Measurements from ENCODE around the gene FBXW5.

FBXW5 gene

GRCh38 chr9:136931611-136932130 is 12.9 kb downstream of the FBXW5 start:
- DNase-seq (ENCODE audit: low read depth) = no peak

GRCh38 chr9:136930014-136930413 is 14.5 kb downstream of the FBXW5 start:
- no peak for DNase-seq (ENCODE audit: low read depth)

- DNase-seq (ENCODE audit: low read depth) = no peak
These were observed 15.9 kb downstream of the FBXW5 start for GRCh38 chr9:136928591-136928990.

DNA sequence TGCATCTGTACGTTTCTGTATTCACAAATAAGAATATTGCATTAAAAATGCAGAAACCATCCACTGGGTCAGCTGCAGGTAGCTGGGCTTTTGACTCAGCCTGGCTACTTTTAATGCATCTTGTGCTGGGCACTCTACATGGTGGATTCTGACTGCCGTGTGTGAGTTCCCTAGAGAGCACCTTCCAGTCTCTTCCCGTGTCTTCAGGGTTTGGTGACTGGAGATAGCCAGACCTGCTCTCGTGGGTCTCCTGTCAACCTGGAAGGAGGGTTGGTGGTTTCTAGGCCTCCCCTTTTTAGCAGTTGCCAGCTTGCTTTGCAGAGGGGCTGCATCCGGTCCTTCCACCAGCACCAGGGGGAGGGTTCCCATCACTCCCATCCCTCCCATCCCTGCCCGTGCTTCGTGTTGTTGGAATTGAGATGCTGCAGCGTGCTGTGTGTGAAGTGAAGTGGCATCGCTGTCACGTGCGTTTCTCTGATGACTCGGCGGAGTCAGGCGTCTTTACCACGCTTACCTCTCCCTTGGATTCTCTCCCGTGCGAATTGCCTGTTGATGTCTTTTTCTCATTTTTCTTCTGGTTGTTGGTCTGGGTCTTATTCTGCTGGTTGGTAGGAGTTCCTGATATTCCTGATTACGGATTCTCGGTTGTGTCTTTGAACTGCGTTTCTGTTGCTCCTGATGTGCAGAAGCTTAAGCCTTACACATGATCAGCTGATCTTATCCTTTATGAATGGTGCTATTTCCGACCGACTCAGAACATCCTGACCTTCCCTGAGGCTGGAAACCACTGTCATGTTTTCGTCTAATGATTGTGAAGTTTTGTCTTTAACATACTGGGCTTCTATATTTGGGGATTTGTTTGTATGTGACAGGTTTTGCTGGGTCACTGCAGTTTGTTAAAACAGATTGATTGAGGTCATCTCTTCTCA is 16.9 kb downstream of the FBXW5 start:
- no peak for DNase-seq (ENCODE audit: low read depth)

DNA sequence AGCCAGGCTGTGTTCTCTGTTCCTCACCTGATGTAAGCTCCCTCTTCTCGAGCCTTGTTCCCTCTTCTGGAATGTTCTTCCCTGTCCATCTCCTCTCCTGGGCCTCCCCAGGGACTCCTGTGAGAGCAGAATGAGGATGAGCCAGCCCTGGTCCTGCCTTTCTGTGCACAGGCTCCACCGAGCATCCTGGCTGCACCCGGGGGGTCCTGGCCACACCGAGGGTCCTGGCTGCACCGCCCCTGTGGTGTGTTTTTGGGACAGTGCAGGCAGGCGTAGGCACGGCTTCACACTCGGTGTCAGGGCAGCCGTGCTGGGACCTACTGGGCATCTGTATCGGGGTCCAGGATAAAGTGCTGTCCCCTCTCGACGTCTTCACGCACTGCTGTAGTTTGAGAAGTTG is 17.8 kb downstream of the FBXW5 start:
- DNase-seq (ENCODE audit: low read depth) = no peak

DNA sequence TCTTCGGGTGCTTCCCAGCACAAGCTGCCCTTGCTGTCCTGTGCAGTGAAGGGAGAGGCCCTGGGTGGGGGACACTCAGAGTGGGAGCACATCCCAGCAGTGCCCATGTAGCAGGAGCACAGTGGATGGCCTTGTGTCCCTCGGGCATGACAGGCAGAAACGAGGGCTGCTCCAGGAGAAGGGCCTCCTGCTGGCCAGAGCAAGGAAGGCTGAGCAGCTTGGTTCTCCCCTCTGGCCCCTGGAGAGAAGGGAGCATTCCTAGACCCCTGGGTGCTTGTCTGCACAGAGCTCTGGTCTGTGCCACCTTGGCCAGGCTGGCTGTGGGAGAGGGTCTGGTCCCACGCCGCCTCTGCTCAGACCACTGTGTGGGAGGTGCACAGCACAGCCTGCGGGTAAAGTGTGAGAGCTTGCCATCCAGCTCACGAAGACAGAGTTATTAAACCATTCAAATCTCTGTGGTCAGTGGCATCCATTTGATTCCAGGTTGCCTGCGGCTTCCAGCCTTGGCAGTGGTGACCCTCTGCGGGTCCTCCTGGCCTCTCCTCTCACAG is 18.3 kb downstream of the FBXW5 start:
- no peak for DNase-seq (ENCODE audit: low read depth)

DNA sequence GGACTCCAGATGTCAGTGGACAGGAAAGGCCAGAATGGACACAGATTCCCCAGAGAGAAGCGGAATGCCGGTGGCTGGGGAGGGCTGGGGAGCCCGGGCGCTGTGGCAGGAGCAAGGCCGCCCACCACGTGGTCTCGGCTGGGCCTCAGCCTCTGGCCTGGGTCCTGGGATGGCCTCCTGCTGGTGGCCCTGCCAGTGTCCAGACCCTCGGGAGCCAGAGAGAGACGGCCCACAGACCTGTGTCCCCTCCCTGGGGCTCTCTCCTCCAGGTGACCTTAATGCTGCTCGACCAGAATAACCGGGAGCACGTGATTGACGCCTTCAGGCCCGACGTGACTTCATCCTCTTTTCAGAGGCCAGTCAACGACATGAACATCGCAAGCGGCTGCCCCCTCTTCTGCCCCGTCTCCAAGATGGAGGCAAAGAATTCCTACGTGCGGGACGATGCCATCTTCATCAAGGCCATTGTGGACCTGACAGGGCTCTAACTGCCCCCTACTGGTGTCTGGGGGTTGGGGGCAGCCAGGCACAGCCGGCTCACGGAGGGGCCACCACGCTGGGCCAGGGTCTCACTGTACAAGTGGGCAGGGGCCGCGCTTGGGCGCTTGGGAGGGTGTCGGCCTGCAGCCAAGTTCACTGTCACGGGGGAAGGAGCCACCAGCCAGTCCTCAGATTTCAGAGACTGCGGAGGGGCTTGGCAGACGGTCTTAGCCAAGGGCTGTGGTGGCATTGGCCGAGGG is 19.0 kb downstream of the FBXW5 start:
- DNase-seq (ENCODE audit: low read depth) = no peak

- no peak for DNase-seq (ENCODE audit: low read depth)
These were observed 20.7 kb downstream of the FBXW5 start for GRCh38 chr9:136923881-136924280.

DNA sequence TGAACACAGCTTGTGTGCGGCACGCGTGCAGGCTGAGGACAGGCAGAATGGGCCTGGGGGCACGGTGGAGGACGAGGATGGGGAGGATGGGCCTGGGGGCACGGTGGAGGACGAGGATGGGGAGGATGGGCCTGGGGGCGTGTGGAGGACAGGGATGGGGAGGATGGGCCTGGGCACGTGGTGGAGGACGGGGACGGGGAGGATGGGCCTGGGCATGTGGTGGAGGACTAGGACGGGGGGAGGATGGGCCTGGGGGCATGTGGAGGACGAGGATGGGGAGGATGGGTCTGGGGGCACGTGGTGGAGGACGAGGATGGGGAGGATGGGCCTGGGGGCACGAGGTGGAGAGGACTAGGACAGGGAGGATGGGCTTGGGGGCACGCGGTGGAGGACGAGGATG is 22.0 kb downstream of the FBXW5 start:
- no peak for DNase-seq (ENCODE audit: low read depth)

- DNase-seq (ENCODE audit: low read depth) = no peak
These were observed 22.8 kb downstream of the FBXW5 start for GRCh38 chr9:136921718-136922117.

DNA sequence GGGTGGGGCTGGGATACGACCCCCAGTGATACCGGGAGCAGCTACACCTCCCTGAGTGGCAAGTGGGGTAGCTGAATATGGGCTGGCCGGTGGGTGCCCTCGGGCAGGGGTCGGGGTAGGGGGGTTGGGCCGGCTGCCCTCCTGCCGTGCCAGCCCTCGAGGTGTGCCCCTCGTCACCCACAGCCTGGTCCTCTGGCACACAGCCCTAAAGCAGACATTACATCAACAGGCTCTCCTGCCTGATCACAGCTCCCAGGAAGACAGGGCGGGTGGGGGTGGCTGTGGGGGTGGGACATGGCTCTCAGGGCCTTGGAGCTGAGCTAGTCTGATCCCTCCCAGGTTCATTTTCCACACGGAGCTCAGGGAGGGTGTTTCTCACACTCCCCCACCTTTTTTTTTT is 23.2 kb downstream of the FBXW5 start:
- no peak for DNase-seq (ENCODE audit: low read depth)

DNA sequence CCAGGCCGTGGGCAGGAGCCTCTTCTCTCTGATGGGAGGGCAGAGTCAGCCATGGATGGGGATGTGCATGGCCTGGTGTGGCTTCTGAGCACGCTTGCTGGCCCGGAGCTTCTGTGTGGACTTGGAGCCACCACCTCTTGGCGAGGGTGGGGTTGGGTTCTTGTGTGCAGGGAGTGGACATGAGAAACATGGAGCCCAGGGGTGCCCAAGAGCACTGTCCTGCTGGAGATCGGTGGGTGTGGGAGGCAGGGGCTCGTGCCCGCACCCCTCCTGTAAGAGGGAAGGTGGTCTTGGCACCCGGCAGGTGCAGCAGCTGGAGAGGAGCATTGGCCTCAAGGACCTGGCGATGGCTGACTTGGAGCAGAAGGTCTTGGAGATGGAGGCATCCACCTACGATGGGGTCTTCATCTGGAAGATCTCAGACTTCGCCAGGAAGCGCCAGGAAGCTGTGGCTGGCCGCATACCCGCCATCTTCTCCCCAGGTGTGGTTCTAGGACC is 23.8 kb downstream of the FBXW5 start:
- no peak for DNase-seq (ENCODE audit: low read depth)

GRCh38 chr9:136920069-136920468 is 24.5 kb downstream of the FBXW5 start:
- no peak for DNase-seq (ENCODE audit: low read depth)

- no peak for DNase-seq (ENCODE audit: low read depth)
These were observed 26.6 kb downstream of the FBXW5 start for GRCh38 chr9:136917902-136918301.

GRCh38 chr9:136916330-136917184 is 28.0 kb downstream of the FBXW5 start:
- no peak for DNase-seq (ENCODE audit: low read depth)

DNA sequence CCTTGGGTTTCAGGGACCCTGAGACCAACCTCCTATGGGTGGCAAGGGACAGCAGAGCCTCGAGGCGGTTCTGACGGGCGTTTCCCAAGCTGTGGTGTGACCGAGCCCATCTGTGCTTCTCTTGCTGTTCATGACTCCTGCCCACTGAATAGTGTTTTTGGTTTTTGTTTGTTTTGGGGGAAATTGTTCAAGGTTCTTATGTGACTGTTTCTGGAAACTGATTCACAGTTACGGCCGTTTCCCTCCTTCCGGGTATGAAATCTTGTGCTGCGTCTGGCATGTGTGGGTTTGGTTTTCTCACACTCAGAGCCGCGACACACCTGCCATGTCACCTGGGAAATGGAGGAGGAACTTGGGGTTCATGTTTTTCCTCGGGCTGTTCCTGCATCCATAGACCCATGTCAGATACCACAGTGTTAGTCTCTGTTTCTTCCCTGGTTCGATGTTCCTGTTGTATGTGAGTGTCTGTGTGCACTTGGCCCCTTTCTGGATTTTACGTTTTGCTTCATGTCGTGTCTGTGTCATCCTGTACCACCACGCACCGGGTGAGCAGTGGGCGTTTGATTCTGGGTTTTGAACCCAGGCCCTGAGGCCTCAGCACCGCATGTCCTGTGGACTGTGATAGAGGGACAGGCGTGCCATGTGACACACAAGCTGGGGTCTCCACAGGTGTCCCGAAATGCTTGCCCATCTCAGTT is 28.8 kb downstream of the FBXW5 start:
- no peak for DNase-seq (ENCODE audit: low read depth)

GRCh38 chr9:136913701-136914438 is 30.7 kb downstream of the FBXW5 start:
- DNase-seq (ENCODE audit: low read depth) = no peak

DNA sequence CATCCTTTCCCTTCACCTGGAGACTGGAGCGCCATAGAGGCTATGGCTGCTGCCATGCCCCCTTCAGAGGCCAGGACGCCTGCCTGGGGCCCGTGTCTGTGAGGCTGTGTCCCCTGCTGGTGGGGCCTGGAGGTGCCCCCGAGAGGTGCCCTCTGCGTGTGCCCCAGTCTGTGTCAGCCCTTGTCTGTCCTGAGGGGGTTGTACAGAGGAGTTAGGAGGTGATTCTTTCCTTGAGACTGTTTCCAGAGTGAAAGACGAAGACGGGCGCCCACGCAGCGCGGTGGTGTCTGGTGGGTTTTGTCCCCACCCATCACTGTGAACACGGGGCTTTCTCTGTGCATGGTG is 33.7 kb downstream of the FBXW5 start:
- no peak for DNase-seq (ENCODE audit: low read depth)

- DNase-seq (ENCODE audit: low read depth) = no peak
These were observed 34.2 kb downstream of the FBXW5 start for GRCh38 chr9:136910197-136910900.
